K562 (cell line): ENCODE results near the gene MTX3. TPM values are rescaled to one million over a fixed set of nuclear protein-coding genes. Genes with fewer than 3 reads are reported as not detected.

Source experiments
- ATAC-seq: fragments of 200-7000 bp; cut with Tn5 transposase; 3 replicates; pipeline ENCODE4 v1.9.1; 2020; ENCODE audit warnings: moderate library complexity
- BruUV-seq: library from RNA; stranded (reverse); fragments of 400-500 nt; replicated peaks from 2 replicates; lab custom pipeline; 2021; lab: Mats Ljungman, UMichigan
- CTCF ChIA-PET: fragments of 300-600 bp; formaldehyde crosslinking; extraction: SDS; loops from one replicate; lab custom pipeline; 2021; ENCODE audit warnings: low intra/inter-chr PET ratio; lab: Yijun Ruan, JAX
- POLR2A ChIA-PET: fragments of 300-600, 350-650 bp; sonication (Branson Sonifier 250); formaldehyde crosslinking; extraction: SDS; loops from one replicate; lab custom pipeline; 2021; ENCODE audit warnings: antibody characterized with exemption, inconsistent platforms; lab: Yijun Ruan, JAX
- DNase-seq, 4 experiments: peaks; one replicate each; pipeline versions ENCODE4 v3.0.0 to v3.0.0-alpha.2; 2011 to 2018; ENCODE audit warnings: low spot score in 3 of 4, mixed read lengths in 3 of 4; ENCODE audit errors: extremely low read depth in 1 of 4
- FAIRE-seq: peaks from 2 replicates; lab custom pipeline; 2011; peaks lifted over from hg19 to GRCh38; lab: Jason Lieb, UNC
- H2AFZ ChIP-seq: 2 replicates; pipeline ENCODE4 v1.6.0; 2011; ENCODE audit warnings: low read depth, low read length, control low read depth, inconsistent platforms
- H3K27ac ChIP-seq: fragments of 200-600 bp; 3 replicates; pipeline ENCODE4 v1.8.0; 2011; ENCODE audit warnings: low read depth, mild to moderate bottlenecking, control low read depth, inconsistent platforms, low read length, moderate library complexity, mixed read lengths; ENCODE audit errors: extremely low read depth
- H3K27me3 ChIP-seq, 2 experiments: fragments of 300-600 bp in 1 of 2; 2 replicates in 1 of 2; 3 replicates in 1 of 2; pipeline versions ENCODE4 v1.6.0 to v1.8.0; 2011; ENCODE audit warnings: inconsistent platforms in 2 of 2, low read length in 2 of 2, mild to moderate bottlenecking in 1 of 2, mixed read lengths in 1 of 2, moderate library complexity in 1 of 2; ENCODE audit not compliant: control insufficient read depth in 2 of 2, insufficient read depth in 2 of 2
- H3K36me3 ChIP-seq: fragments of 300-600 bp; 3 replicates; pipeline ENCODE4 v1.8.0; 2011; ENCODE audit warnings: mild to moderate bottlenecking, low read length, inconsistent platforms; ENCODE audit not compliant: control insufficient read depth, insufficient read depth
- H3K4me1 ChIP-seq, 2 experiments: fragments of 200-600 bp in 1 of 2; replicated peaks in 1 of 2; 2 replicates in 1 of 2; 3 replicates in 1 of 2; pipeline versions ENCODE4 v1.5.1 to v1.8.0; 2011; ENCODE audit warnings: inconsistent platforms in 2 of 2, low read length in 2 of 2, mild to moderate bottlenecking in 1 of 2, mixed read lengths in 1 of 2, moderate library complexity in 1 of 2; ENCODE audit not compliant: control insufficient read depth in 2 of 2, insufficient read depth in 2 of 2
- H3K4me2 ChIP-seq: 2 replicates; pipeline ENCODE4 v1.6.1; 2011; ENCODE audit warnings: low read length, control low read depth, inconsistent platforms, mixed read lengths; ENCODE audit not compliant: insufficient read depth
- H3K4me3 ChIP-seq: fragments of 200-600 bp; sonication (generic), shearing (Covaris generic); 2 replicates; pipeline ENCODE4 v1.5.1; 2016; ENCODE audit warnings: control low read depth, inconsistent platforms
- H3K79me2 ChIP-seq: fragments of 200-600 bp; 3 replicates; pipeline ENCODE4 v1.8.0; 2011; ENCODE audit warnings: low read length, inconsistent platforms; ENCODE audit not compliant: control insufficient read depth, insufficient read depth
- H3K9ac ChIP-seq, 2 experiments: 2 replicates each; pipeline versions ENCODE4 v1.6.0 to v1.6.1; 2011; ENCODE audit warnings: low read depth in 2 of 2, low read length in 2 of 2, control low read depth in 1 of 2, inconsistent platforms in 1 of 2, mild to moderate bottlenecking in 1 of 2, mixed read lengths in 1 of 2; ENCODE audit not compliant: insufficient read depth in 1 of 2
- H3K9me1 ChIP-seq: one replicate; pipeline ENCODE4 v1.6.0; 2011; ENCODE audit warnings: inconsistent platforms, mild to moderate bottlenecking, low read length, moderate library complexity; ENCODE audit not compliant: control insufficient read depth, insufficient read depth
- H3K9me3 ChIP-seq: replicated peaks from 2 replicates; pipeline ENCODE4 v1.5.1; 2011; ENCODE audit warnings: low read depth, low read length, inconsistent platforms; ENCODE audit not compliant: control insufficient read depth, insufficient read depth
- H4K20me1 ChIP-seq: replicated peaks from 2 replicates; pipeline ENCODE4 v1.6.1; 2011; ENCODE audit warnings: low read length, inconsistent platforms, mixed read lengths; ENCODE audit not compliant: control insufficient read depth, insufficient read depth
- ESRRA ChIP-seq: fragments of 450-650 bp; IDR thresholded peaks from 2 replicates; pipeline ENCODE4 v1.6.1; 2014; ENCODE audit warnings: low read depth, mild to moderate bottlenecking, moderate library complexity, borderline replicate concordance
- TRIM28 ChIP-seq: fragments of 450-650 bp; IDR thresholded peaks from 2 replicates; pipeline ENCODE4 v1.6.1; 2017
- WGBS: fragments of 100-300 bp; shearing (Covaris generic); methylation state at CpG from one replicate; pipeline ENCODE4 v1.1.6; 2016; ENCODE audit warnings: low coverage, mixed read lengths; ENCODE audit not compliant: insufficient coverage; ENCODE audit errors: missing lambda C conversion rate; 5-methylcytosine and 5-hydroxymethylcytosine counted together
- in situ Hi-C: fragments of 300-500 bp; cut with MboI; formaldehyde crosslinking; loops from 4 replicates; pipeline ENCODE4 v1.15.0; 2018; ENCODE audit warnings: inconsistent platforms, mixed read lengths
- intact Hi-C: fragments of 100-400 bp; cut with micrococcal nuclease; formaldehyde crosslinking; loops from 2 replicates; pipeline ENCODE4 v1.14.2; 2022
- polyA plus RNA-seq, 8 experiments: library from polyadenylated mRNA; depleted of rRNA in 4 of 8; stranded (reverse) in 5 of 8; unstranded in 3 of 8; fragments of >200 nt; fragmentation: Nextera tagmentation in 2 of 8; fragmentation: Illumina TruSeq in 1 of 8; extraction: Ambion mirVana in 2 of 8; extraction: Trizol in 1 of 8; gene quantifications; 2 replicates each; pipeline versions ENCODE4 v1.2.1 to v1.2.3, GENCODE V29; 2011 to 2014; ENCODE audit warnings: inconsistent platforms in 1 of 8, missing spikeins in 1 of 8
- total RNA-seq, 7 experiments: library from RNA; depleted of rRNA in 6 of 7; stranded (reverse); fragments of >200 nt in 6 of 7; fragmentation: Illumina TruSeq in 2 of 7; extraction: Trizol in 2 of 7; gene quantifications; 2 replicates each; pipeline versions ENCODE4 v1.2.1 to v1.2.3, GENCODE V29; 2011 to 2021; ENCODE audit warnings: low replicate concordance in 1 of 7
- TF ChIP-seq, protein P1 (sequence below): fragments of 250-450 bp; sonication (Bioruptor Pico); IDR thresholded peaks from 2 replicates; pipeline ENCODE4 v1.8.0; 2021; ENCODE audit warnings: borderline replicate concordance, mild to moderate bottlenecking, moderate library complexity; ENCODE audit not compliant: poor library complexity, severe bottlenecking

The MTX3 gene
- total and polyA plus RNA-seq, 9 of the 15 experiments (the other 6 are each of a cell fraction or from before 2014, with no cell fraction given) = 0.04 to 0.36 (median 0.15) TPM; not detected in 1

GRCh38 chr5:79961716-79962574 is 29.1 kb downstream of the MTX3 start:
- H3K27me3 ChIP-seq = peaks cover 9 to 14% of the 10 kb centered on the region in 2 experiments; a peak in 4 of 5 replicates
- no peaks in the 10 kb centered on the region for H3K36me3 ChIP-seq
- POLR2A ChIA-PET = interaction anchor here (0.5 kb wide), 1 partner anchor 97 kb away, joined by 3 read pairs; no protein-coding TSS in a partner anchor
- H3K9ac ChIP-seq = no peak overlapping the region
- CTCF ChIA-PET = interaction anchor here (0.6 kb wide), 1 partner anchor 85 kb away, joined by 3 read pairs; no protein-coding TSS in a partner anchor
- TF ChIP-seq ESRRA (peak; percentile 85; the same call in 1 of the 2 replicates), TRIM28 (no peak)
- TF ChIP-seq, protein P1, sequence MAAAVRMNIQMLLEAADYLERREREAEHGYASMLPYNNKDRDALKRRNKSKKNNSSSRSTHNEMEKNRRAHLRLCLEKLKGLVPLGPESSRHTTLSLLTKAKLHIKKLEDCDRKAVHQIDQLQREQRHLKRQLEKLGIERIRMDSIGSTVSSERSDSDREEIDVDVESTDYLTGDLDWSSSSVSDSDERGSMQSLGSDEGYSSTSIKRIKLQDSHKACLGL = no peak
- no peaks in the 10 kb centered on the region for H3K9me1 ChIP-seq
- FAIRE-seq (no peak), ATAC-seq (no peak), DNase-seq (peak in 1 of 4 experiments; percentile 7)
- no peak overlapping the region for H3K4me2 ChIP-seq
- H3K4me1 ChIP-seq = no peaks in the 10 kb centered on the region
- no peaks in the 10 kb centered on the region for H4K20me1 ChIP-seq
- H3K9me3 ChIP-seq = no peaks in the 10 kb centered on the region
- no peak overlapping the region for H3K4me3 ChIP-seq
- no peaks in the 10 kb centered on the region for H3K79me2 ChIP-seq
- no TSS peak for BruUV-seq
- 5% methylated on average over 9 of the region's 9 CpGs for WGBS
- in situ Hi-C loops = no loop called here
- H3K27ac ChIP-seq = no peak overlapping the region
- intact Hi-C loops = no loop called here
- no peak overlapping the region; the same call in 1 of the 2 replicates for H2AFZ ChIP-seq
